ENCODE measurements around the gene AGAP2.

The AGAP2 gene

DNA sequence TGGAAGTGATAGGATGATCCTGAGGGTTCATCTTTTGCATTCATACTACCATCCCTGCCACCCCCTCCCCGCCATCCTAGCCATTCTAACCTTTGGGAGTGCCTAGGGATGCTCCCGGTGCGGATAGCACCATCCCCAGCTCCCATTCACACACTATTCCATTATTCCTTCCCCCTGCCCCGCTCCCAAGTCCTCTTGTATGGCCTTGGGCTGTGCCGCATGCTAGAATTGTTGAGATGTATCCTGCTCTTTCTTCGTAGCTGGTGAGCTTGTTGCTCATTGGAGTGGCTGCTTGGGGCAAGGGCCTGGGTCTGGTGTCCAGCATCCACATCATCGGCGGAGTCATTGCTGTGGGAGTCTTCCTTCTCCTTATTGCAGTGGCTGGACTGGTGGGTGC lies 6.9 kb upstream of the AGAP2 start:
- Histone ChIP-seq H3K4me3 (ENCODE audit: low read depth in 1 of 5, low read length in 5 of 5) (peak overlapping the region; percentile 88 to 96 (median 92)), H3K9ac (ENCODE audit: low read length in 5 of 5) (peak overlapping the region; percentile 93 to 99 (median 98)), H3K27ac (ENCODE audit: low read depth, low read length) (peak overlapping the region; percentile 99), H3K4me1 (ENCODE audit: control insufficient read depth in 5 of 5, insufficient read depth in 5 of 5, low read length in 5 of 5) (peaks cover 5 to 28% (median 18%) of the 10 kb centered on the region in 5 donors), H3K36me3 (ENCODE audit: control insufficient read depth in 5 of 5, insufficient read depth in 5 of 5, low read length in 5 of 5) (peaks cover 13 to 40% (median 28%) of the 10 kb centered on the region in 5 donors), H3K27me3 (ENCODE audit: control insufficient read depth in 5 of 5, insufficient read depth in 4 of 5, low read length in 5 of 5) (peaks cover 0 to 9% (median 4%) of the 10 kb centered on the region in 5 donors), H3K9me3 (ENCODE audit: control insufficient read depth in 5 of 5, low read length in 5 of 5) (no peaks in the 10 kb centered on the region)

DNA sequence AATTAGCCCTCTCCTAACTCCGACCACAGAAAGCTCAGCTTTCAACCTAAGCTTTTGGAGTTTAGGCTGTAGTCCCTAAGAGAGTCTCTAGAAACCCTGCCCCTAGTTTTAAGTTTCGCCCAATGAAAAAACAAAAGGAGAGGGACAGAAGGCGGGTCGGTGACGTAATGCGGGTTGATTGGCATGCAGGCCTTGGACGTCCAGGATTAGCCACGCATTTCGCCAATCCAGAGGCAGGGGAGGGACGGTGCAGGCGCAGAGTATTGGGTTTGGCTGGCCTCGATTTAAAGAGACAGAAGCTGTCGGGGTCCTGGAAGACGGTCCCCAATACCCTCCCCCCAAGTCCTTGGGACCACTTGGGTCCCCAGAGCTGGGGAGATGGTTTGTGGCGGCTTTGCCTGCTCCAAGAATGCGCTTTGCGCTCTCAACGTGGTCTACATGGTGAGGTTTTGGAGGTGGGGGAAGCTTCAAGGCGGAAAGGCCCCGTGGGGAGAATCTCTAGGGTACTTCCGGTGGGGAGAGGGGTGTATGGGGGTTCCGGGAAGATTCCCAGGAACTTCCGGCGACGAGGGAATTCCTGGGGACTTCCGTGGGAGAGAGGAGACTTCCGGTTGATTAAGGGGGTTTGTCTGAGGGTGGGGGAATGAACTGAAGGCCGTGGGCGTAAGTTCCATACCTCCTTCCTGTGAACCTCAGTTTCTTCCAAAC lies 6.4 kb upstream of the AGAP2 start, which contains the start of gene TSPAN31:
TSS of gene TSPAN31 (plus strand) at position 263 of the 708 bp plus-strand sequence. CDS start at position 379, 116 bp downstream.
- peaks cover 0 to 13% (median 4%) of the 10 kb centered on the region in 5 donors for H3K27me3 ChIP-seq (ENCODE audit: control insufficient read depth in 5 of 5, insufficient read depth in 4 of 5, low read length in 5 of 5)
- H3K9me3 ChIP-seq (ENCODE audit: control insufficient read depth in 5 of 5, low read length in 5 of 5) = no peaks in the 10 kb centered on the region
- peaks cover 5 to 28% (median 18%) of the 10 kb centered on the region in 5 donors for H3K4me1 ChIP-seq (ENCODE audit: control insufficient read depth in 5 of 5, insufficient read depth in 5 of 5, low read length in 5 of 5)

DNA sequence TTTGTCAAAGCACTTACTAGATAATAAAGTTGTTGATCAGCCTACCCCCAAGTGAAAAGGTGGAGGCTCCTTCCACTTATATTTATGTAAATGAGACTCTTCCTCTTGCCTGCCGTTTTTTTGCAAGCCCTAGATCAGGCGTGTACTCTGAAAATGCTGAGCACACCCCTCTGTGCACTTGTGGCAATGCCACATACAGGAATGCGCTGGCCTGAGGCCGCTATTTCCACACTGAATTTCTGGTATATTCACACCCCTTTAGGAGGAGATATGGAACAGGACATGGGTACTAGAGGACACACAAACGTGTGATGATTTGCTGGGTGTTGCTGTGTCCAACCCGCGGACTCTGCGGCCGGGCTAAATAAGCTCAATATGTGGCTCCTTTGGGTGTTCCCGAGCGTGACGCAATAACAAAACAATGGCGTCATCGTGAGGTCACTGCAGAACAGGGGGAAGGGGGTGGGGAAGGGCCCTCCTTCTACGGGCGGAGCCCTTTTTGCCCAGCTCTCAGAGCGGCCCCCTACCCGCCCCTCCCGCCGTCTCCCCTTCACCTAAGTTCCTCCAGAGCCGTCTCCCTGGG lies 5.7 kb upstream of the AGAP2 start:
- Histone ChIP-seq H3K4me3 (ENCODE audit: low read depth in 1 of 5, low read length in 5 of 5) (peak overlapping the region; percentile 88 to 96 (median 92)), H3K9me3 (ENCODE audit: control insufficient read depth in 5 of 5, low read length in 5 of 5) (no peaks in the 10 kb centered on the region), H3K4me1 (ENCODE audit: control insufficient read depth in 5 of 5, insufficient read depth in 5 of 5, low read length in 5 of 5) (peaks cover 5 to 34% (median 18%) of the 10 kb centered on the region in 5 donors), H3K27ac (ENCODE audit: low read depth, low read length) (peak overlapping the region; percentile 99), H3K36me3 (ENCODE audit: control insufficient read depth in 5 of 5, insufficient read depth in 5 of 5, low read length in 5 of 5) (peaks cover 13 to 29% (median 25%) of the 10 kb centered on the region in 5 donors), H3K9ac (ENCODE audit: low read length in 5 of 5) (peak overlapping the region in 4 of 5 donors; percentile 93 to 99 (median 98)), H3K27me3 (ENCODE audit: control insufficient read depth in 5 of 5, insufficient read depth in 4 of 5, low read length in 5 of 5) (peaks cover 0 to 19% (median 9%) of the 10 kb centered on the region in 5 donors)

More for the DNA sequence above, 6.4 kb upstream of the AGAP2 start, which contains the start of gene TSPAN31:
- peak within 1 kb of the TSS; percentile 88 to 96 (median 92) for H3K4me3 ChIP-seq (ENCODE audit: low read depth in 1 of 5, low read length in 5 of 5)
- H3K27ac ChIP-seq (ENCODE audit: low read depth, low read length) = peak within 1 kb of the TSS; percentile 99
- H3K36me3 ChIP-seq (ENCODE audit: control insufficient read depth in 5 of 5, insufficient read depth in 5 of 5, low read length in 5 of 5) = peaks cover 13 to 36% (median 26%) of the 10 kb centered on the region in 5 donors
- peak within 1 kb of the TSS; percentile 93 to 99 (median 98) for H3K9ac ChIP-seq (ENCODE audit: low read length in 5 of 5)

DNA sequence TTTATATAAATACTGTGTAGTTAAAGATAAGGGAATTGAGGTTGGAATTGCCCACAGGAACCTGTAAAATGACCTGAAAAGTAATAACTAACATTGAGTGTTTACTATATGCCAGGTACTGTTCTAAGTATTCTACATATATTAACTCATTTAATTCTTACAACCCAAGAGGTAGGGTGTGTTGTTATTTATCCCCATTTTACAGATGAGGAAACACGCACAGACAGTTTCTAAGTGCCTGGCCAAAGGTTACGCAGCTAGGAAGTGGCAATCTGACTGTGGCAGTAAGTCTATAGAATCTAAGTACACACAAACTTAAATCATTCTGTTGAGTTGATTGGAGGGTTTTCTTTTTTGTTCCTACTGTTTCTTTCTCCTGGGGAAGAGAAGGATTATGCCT lies 5.2 kb upstream of the AGAP2 start:
- no peak overlapping the region for H3K9ac ChIP-seq (ENCODE audit: low read length in 5 of 5)
- peak overlapping the region in 3 of 5 donors; percentile 88 to 96 (median 92) for H3K4me3 ChIP-seq (ENCODE audit: low read depth in 1 of 5, low read length in 5 of 5)
- H3K27me3 ChIP-seq (ENCODE audit: control insufficient read depth in 5 of 5, insufficient read depth in 4 of 5, low read length in 5 of 5) = peaks cover 0 to 24% (median 14%) of the 10 kb centered on the region in 5 donors
- no peaks in the 10 kb centered on the region for H3K9me3 ChIP-seq (ENCODE audit: control insufficient read depth in 5 of 5, low read length in 5 of 5)
- H3K27ac ChIP-seq (ENCODE audit: low read depth, low read length) = no peak overlapping the region
- H3K36me3 ChIP-seq (ENCODE audit: control insufficient read depth in 5 of 5, insufficient read depth in 5 of 5, low read length in 5 of 5) = peaks cover 13 to 24% (median 19%) of the 10 kb centered on the region in 5 donors
- peaks cover 5 to 36% (median 18%) of the 10 kb centered on the region in 5 donors for H3K4me1 ChIP-seq (ENCODE audit: control insufficient read depth in 5 of 5, insufficient read depth in 5 of 5, low read length in 5 of 5)

DNA sequence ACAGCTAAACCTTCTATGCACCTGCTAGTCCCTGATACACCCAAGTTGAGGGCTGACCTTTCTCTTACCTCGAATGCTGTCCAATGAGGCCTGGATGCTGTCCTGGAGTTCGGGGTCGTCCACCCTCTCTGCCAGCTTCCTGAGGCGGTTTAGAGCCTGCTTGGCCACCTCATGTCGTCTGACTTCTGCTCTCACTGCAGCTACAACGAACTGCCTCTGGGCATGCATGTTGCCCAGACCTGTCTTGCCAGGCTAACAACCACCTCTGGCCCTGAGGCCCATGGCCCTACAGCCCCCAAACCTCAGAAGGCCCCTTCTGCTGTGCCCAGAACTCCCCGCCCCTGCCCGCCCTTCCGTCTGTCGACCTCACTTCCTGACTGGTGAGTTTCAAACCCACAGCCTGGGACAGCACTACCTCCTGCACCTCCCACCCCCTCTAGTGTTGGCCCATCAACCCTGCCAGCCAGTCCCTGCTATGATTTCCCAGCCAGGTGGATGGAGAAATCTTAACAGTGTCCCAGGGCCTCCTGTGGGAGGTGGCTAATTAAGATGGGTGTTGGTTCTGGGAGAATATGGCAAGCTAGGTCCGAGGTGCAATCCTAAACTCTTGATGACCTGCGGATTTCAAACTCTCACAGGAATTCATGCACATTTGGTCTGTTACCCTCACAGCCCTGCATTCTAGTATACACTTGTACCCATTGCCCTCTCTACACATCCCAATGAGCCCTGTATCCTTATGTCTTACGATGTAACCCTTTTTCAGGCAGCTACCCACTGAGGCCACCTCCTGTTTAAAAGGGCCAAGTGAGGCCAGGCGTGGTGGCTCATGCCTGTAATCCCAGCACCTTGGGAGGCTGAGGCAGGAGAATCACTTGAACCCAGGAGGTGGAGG lies 3.5 kb upstream of the AGAP2 start:
- no peak overlapping the region for H3K27ac ChIP-seq (ENCODE audit: low read depth, low read length)
- peaks cover 2 to 30% (median 18%) of the 10 kb centered on the region in 5 donors for H3K27me3 ChIP-seq (ENCODE audit: control insufficient read depth in 5 of 5, insufficient read depth in 4 of 5, low read length in 5 of 5)
- no peaks in the 10 kb centered on the region for H3K9me3 ChIP-seq (ENCODE audit: control insufficient read depth in 5 of 5, low read length in 5 of 5)
- peaks cover 3 to 9% (median 6%) of the 10 kb centered on the region in 5 donors for H3K36me3 ChIP-seq (ENCODE audit: control insufficient read depth in 5 of 5, insufficient read depth in 5 of 5, low read length in 5 of 5)
- peaks cover 5 to 47% (median 27%) of the 10 kb centered on the region in 5 donors for H3K4me1 ChIP-seq (ENCODE audit: control insufficient read depth in 5 of 5, insufficient read depth in 5 of 5, low read length in 5 of 5)
- peak overlapping the region in 3 of 5 donors; percentile 38 to 51 (median 43) for H3K4me3 ChIP-seq (ENCODE audit: low read depth in 1 of 5, low read length in 5 of 5)
- H3K9ac ChIP-seq (ENCODE audit: low read length in 5 of 5) = no peak overlapping the region

DNA sequence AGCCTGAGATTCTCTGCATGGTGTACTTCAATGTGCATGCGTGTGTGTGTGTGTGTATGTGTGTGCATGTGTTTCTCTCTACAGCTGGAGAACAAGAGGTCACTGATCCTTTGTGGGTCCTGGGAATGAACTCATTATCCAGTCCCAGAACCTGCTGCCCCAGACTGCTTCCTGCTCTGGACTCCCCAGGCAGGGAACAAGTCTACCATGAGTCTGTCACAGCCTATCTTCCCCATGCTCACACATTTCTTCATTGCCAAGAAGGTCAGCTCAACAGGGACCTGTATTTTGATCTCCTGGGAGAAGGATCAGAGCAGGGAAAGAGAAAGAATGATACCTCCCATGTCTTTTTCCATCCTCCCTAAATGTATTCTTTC lies 2.9 kb upstream of the AGAP2 start:
- peaks cover 5 to 53% (median 30%) of the 10 kb centered on the region in 5 donors for H3K4me1 ChIP-seq (ENCODE audit: control insufficient read depth in 5 of 5, insufficient read depth in 5 of 5, low read length in 5 of 5)
- H3K9me3 ChIP-seq (ENCODE audit: control insufficient read depth in 5 of 5, low read length in 5 of 5) = no peaks in the 10 kb centered on the region
- peak overlapping the region in 3 of 5 donors; percentile 38 to 51 (median 43) for H3K4me3 ChIP-seq (ENCODE audit: low read depth in 1 of 5, low read length in 5 of 5)
- H3K36me3 ChIP-seq (ENCODE audit: control insufficient read depth in 5 of 5, insufficient read depth in 5 of 5, low read length in 5 of 5) = peaks cover 0 to 2% (median 0%) of the 10 kb centered on the region in 5 donors
- H3K27me3 ChIP-seq (ENCODE audit: control insufficient read depth in 5 of 5, insufficient read depth in 4 of 5, low read length in 5 of 5) = peaks cover 9 to 37% (median 25%) of the 10 kb centered on the region in 5 donors
- H3K27ac ChIP-seq (ENCODE audit: low read depth, low read length) = no peak overlapping the region
- no peak overlapping the region for H3K9ac ChIP-seq (ENCODE audit: low read length in 5 of 5)

DNA sequence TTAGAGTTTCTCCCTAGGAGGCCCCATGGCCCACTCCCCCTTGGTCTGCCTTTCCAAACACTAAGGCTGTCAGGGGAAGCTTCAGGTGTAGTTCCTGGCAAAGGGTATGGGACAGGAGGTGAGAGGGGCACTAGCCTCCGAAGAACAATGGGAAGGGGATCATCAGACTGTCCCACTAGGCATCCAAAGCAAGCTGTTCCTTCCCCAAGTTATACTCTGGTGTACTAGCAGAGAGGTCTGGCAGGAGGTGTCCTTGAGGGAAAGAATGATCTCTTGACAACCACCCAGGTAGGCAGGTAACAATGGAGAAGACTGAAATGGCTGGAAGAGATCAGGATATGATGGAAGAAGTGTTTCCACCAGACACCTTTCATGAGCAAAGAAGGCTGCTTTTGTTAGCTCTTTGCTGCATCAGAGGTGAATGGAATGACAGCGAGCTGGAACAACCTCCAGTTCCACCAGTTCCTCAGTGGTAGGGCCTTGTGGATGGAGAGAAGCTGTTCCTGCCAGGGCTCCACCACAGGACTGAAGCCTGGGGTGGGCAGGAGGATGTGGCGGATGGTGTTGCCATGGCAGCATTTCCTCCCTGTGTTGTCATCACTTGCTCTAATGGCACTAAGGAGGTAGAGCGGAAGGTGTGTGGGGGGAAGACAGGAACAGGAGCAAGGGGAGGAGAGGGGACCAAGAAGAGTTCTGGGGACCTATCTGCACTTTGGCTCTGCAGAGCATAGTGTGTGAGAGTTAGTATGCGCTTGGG lies 2.3 kb upstream of the AGAP2 start:
- H3K27ac ChIP-seq (ENCODE audit: low read depth, low read length) = no peak overlapping the region
- peaks cover 11 to 42% (median 28%) of the 10 kb centered on the region in 5 donors for H3K27me3 ChIP-seq (ENCODE audit: control insufficient read depth in 5 of 5, insufficient read depth in 4 of 5, low read length in 5 of 5)
- H3K9me3 ChIP-seq (ENCODE audit: control insufficient read depth in 5 of 5, low read length in 5 of 5) = no peaks in the 10 kb centered on the region
- no peak overlapping the region for H3K9ac ChIP-seq (ENCODE audit: low read length in 5 of 5)
- no peaks in the 10 kb centered on the region for H3K36me3 ChIP-seq (ENCODE audit: control insufficient read depth in 5 of 5, insufficient read depth in 5 of 5, low read length in 5 of 5)
- peaks cover 5 to 53% (median 34%) of the 10 kb centered on the region in 5 donors for H3K4me1 ChIP-seq (ENCODE audit: control insufficient read depth in 5 of 5, insufficient read depth in 5 of 5, low read length in 5 of 5)
- H3K4me3 ChIP-seq (ENCODE audit: low read depth in 1 of 5, low read length in 5 of 5) = peak overlapping the region in 1 of 5 donors; percentile 51

DNA sequence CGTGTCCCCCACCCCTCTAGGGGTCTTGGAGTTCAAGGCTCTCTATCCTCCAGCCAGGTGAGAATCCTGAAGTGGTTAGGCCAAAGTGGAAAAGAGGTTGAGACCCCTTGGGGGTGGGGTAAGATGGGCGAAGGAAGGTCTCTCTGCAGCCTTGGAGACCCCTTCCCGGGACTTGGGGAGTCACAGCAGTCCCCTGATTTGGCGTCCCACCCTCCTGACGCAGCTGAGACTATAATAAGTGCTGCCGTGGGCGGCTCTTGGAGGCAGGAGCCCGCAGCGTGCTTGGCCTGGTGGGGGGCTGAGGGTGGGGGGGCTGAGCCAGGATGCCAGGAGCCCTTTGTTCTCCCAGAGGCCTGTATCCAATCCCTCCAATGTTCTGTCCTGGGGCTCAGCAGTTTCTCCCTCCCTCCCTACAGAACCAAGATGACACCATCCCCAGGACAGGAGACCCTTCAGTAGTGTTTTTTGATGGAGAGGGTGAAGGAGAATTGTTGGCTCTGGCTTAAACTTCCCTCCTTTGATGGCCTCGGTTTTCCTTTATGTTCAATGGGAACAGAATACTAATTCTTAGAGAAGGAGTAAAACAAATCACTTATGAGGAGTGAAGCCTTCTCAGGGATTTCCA lies 1.5 kb upstream of the AGAP2 start:
- H3K4me1 ChIP-seq (ENCODE audit: control insufficient read depth in 5 of 5, insufficient read depth in 5 of 5, low read length in 5 of 5) = peaks cover 3 to 53% (median 35%) of the 10 kb centered on the region in 5 donors
- H3K4me3 ChIP-seq (ENCODE audit: low read depth in 1 of 5, low read length in 5 of 5) = no peak overlapping the region
- no peak overlapping the region for H3K9ac ChIP-seq (ENCODE audit: low read length in 5 of 5)
- H3K36me3 ChIP-seq (ENCODE audit: control insufficient read depth in 5 of 5, insufficient read depth in 5 of 5, low read length in 5 of 5) = no peaks in the 10 kb centered on the region
- no peaks in the 10 kb centered on the region for H3K9me3 ChIP-seq (ENCODE audit: control insufficient read depth in 5 of 5, low read length in 5 of 5)
- no peak overlapping the region for H3K27ac ChIP-seq (ENCODE audit: low read depth, low read length)
- H3K27me3 ChIP-seq (ENCODE audit: control insufficient read depth in 5 of 5, insufficient read depth in 4 of 5, low read length in 5 of 5) = peaks cover 17 to 49% (median 36%) of the 10 kb centered on the region in 5 donors

All from subcutaneous abdominal adipose tissue (tissue), 5 donors.